RWPE1 (cell line): ENCODE measurements around the gene DYNLT5.

Experiments used
- CTCF ChIA-PET: fragments of 350-600 bp; sonication (Branson Sonifier 250); formaldehyde crosslinking; extraction: SDS; loops from one replicate; lab custom pipeline; 2021; lab: Yijun Ruan, JAX
- POLR2A ChIA-PET: fragments of 400-600 bp; formaldehyde crosslinking; extraction: SDS; loops from one replicate; lab custom pipeline; 2020; ENCODE audit warnings: antibody characterized with exemption; ENCODE audit not compliant: low non-redundant PET; lab: Yijun Ruan, JAX
- DNase-seq: peaks from one replicate; pipeline ENCODE4 v3.0.0; 2012; ENCODE audit warnings: low spot score
- H3K27ac ChIP-seq: fragments of 450-650 bp; 2 replicates; pipeline ENCODE4 v1.5.1; 2017
- TF ChIP-seq, protein P1 (sequence below): fragments of 450-650 bp; conservative IDR thresholded peaks from 2 replicates; pipeline ENCODE4 v1.5.1; 2017; ENCODE audit warnings: low read depth, mild to moderate bottlenecking

DYNLT5 gene

DNA sequence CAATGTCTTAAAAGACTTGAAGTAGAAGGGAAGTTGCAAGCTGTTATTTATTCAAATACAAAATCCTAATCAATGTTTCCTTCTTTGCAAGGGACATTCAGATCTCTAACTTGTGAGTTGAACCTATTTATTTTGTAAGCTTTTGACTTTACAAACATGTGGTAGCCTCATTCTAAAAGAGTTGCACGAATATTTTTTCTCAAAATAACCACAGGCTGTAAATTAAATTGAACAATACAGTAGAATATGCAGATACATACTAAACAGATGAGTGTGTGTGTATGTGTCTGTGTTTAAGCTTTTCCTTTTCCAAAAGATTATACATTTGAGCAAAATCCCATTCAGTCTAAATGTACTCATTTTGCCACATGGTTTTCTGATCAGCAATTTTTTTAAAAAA is 4.8 kb upstream of the DYNLT5 start:
- ChIA-PET POLR2A (no interaction called here), CTCF (no interaction called here)
- no peak overlapping the region for H3K27ac ChIP-seq
- TF ChIP-seq, protein P1, sequence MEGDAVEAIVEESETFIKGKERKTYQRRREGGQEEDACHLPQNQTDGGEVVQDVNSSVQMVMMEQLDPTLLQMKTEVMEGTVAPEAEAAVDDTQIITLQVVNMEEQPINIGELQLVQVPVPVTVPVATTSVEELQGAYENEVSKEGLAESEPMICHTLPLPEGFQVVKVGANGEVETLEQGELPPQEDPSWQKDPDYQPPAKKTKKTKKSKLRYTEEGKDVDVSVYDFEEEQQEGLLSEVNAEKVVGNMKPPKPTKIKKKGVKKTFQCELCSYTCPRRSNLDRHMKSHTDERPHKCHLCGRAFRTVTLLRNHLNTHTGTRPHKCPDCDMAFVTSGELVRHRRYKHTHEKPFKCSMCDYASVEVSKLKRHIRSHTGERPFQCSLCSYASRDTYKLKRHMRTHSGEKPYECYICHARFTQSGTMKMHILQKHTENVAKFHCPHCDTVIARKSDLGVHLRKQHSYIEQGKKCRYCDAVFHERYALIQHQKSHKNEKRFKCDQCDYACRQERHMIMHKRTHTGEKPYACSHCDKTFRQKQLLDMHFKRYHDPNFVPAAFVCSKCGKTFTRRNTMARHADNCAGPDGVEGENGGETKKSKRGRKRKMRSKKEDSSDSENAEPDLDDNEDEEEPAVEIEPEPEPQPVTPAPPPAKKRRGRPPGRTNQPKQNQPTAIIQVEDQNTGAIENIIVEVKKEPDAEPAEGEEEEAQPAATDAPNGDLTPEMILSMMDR = no peak
- no peak for DNase-seq

- DNase-seq = no peak
- POLR2A ChIA-PET = no interaction called here
- CTCF ChIA-PET = interaction anchor here (0.7 kb wide), 1 partner anchor 9 kb away, joined by 5 read pairs; no protein-coding TSS in a partner anchor
- TF ChIP-seq, protein P1 = no peak
- H3K27ac ChIP-seq = no peak overlapping the region
These were observed 1.7 kb upstream of the DYNLT5 start for GRCh38 chr1:66750577-66750976.

DNA sequence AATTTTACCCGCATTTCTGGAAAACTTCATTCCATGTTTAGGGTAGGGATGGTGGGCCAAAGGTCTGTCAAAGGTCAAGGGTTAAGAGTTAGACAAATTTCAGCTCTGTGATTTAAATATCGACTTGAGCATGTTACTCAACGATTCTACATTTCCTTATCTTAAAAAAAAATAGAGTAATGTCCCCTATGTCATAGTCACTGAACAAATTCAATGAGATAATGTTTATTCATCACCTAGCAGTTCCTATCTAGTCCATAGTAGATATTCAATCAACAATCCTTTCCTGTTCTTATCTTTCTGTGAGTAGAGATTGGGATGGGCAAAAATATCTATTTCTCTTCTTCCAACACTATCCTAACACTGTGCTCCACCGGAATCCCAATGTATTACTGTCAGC is 1.1 kb upstream of the DYNLT5 start:
- DNase-seq = no peak
- ChIA-PET POLR2A (no interaction called here), CTCF (no interaction called here)
- TF ChIP-seq, protein P1 = no peak
- no peak overlapping the region for H3K27ac ChIP-seq

DNA sequence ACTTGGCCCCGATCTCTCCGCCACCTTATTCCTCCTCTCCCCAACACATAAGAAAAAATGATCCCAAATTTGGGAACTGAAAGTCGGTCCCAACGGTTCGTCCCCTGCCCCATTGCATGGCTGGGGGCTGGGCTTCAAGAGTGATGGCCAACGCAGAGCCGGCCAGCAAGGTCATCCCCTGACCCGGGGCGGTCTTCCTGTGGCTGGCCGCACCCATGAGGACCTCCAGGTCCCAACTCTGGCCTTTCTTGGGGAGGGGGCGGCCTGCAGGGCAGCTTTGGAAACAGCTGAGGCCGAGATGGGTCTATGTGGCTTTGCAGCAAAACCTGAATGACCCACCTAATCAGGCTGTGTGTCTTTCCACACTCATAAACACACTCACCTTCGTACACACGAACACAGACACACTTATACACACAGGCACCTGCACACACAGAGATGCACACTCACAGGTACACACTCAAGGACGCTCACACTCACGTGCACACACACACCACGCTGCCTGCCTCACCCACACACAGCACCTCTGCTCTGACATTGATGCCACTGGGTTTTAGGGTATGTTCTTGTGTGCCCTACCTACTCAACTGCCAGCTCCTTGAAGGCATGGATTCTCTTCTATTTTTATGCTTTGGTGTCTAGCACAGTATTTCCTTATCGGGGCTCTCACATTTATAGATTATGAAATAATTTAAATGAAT is 562 bp downstream of the DYNLT5 start:
- CTCF ChIA-PET = no interaction called here
- TF ChIP-seq, protein P1 = no peak
- POLR2A ChIA-PET = no interaction called here
- H3K27ac ChIP-seq = no peak overlapping the region
- no peak for DNase-seq

DNA sequence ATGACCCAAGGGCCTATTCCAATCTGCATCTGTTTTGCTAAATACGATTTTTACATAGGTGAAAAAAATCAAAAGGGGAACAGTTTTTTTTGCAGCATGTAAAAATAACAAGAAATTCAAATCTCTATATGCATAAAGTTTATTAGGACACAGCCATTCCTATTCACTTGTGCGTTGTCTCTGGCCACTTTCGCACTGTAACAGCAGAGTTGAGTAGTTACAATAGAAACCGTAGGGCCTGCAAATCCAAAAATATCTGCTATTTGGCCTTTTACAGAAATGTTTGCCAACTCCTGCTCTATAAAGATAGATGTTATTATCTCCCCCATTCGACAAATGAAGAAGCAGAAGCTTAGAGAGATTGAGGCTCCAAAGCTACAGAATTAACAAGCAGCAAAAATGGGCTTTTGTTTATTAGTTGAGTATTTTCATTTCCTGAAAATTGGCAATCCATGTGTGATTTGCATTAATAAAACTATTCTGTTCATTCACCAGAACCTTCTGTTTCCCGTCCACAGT is 5.5 kb downstream of the DYNLT5 start:
- TF ChIP-seq, protein P1 = no peak
- H3K27ac ChIP-seq = no peak overlapping the region
- ChIA-PET POLR2A (no interaction called here), CTCF (interaction anchor here (0.6 kb wide), 1 partner anchor 1762 kb away, joined by 4 read pairs; no protein-coding TSS in a partner anchor)
- DNase-seq = no peak

- CTCF ChIA-PET = interaction anchor here (0.6 kb wide), 1 partner anchor 1761 kb away, joined by 4 read pairs; no protein-coding TSS in a partner anchor
- TF ChIP-seq, protein P1 = no peak
- no peak overlapping the region for H3K27ac ChIP-seq
- DNase-seq = no peak
- POLR2A ChIA-PET = no interaction called here
These were observed 6.0 kb downstream of the DYNLT5 start for GRCh38 chr1:66758241-66758755.
